Activated naive CD8-positive, alpha-beta T cell (primary cell): ENCODE data around the gene LARGE1.

Experiments used
- H3K27ac Mint-ChIP-seq: one replicate; pipeline ENCODE4 v1.8.0; 2021; ENCODE audit warnings: mixed read lengths
- H3K27me3 Mint-ChIP-seq: one replicate; pipeline ENCODE4 v1.8.0; 2021; ENCODE audit warnings: mixed read lengths
- H3K36me3 Mint-ChIP-seq: one replicate; pipeline ENCODE4 v1.8.0; 2021; ENCODE audit warnings: mixed read lengths
- H3K4me1 Mint-ChIP-seq: one replicate; pipeline ENCODE4 v1.8.0; 2021; ENCODE audit warnings: low read depth, mixed read lengths
- H3K4me3 Mint-ChIP-seq: one replicate; pipeline ENCODE4 v1.8.0; 2021; ENCODE audit warnings: mild to moderate bottlenecking, mixed read lengths
- H3K9me3 Mint-ChIP-seq: one replicate; pipeline ENCODE4 v1.8.0; 2021; ENCODE audit warnings: low read depth, mixed read lengths

Gene LARGE1

DNA sequence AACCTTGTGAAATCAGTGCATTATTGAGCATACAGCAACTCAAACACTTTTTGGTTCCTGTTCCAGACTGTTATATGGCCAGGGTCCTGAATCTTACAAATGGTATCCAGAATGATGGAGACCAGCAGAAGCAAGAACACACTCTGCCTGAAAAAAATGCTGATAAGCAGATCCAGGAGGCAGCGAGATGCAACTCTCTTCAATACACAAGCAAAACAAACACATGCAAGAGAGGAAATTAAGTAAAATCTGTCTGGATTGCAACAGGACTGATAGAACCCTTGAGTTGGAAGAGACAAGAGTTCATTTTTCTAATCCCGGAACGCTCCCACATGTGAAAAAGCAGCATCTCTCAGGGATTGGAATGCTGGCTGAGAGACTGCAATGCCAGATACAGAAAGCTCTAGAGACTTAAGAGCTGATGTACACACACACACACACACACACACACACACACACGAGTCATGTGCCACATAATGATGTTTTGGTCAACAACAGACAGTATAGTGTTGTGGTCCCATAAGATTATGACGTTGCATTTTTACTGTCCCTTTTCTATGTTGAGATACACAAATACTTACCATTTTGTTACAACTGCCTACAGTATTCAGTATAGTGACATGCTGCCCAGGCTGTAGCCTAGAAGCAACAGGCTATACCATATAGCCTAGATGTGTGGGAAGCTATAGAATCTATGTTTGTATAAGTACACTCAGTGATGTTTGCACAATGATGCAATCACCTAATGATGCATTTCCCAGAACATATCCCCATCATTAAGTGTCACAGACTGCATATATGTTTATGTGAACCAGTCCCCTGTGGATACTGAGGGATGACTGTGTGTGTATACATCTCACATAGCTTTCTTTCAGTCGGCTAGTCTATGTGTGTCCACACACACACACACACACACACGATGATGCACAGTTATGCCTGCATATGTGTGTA, 406.6 kb downstream of the LARGE1 start:
- H3K36me3 Mint-ChIP-seq = no peaks in the 10 kb centered on the region
- H3K4me1 Mint-ChIP-seq = no peaks in the 10 kb centered on the region
- no peaks in the 10 kb centered on the region for H3K27me3 Mint-ChIP-seq
- H3K9me3 Mint-ChIP-seq = no peaks in the 10 kb centered on the region
- H3K4me3 Mint-ChIP-seq = no peak overlapping the region
- H3K27ac Mint-ChIP-seq = no peak overlapping the region

DNA sequence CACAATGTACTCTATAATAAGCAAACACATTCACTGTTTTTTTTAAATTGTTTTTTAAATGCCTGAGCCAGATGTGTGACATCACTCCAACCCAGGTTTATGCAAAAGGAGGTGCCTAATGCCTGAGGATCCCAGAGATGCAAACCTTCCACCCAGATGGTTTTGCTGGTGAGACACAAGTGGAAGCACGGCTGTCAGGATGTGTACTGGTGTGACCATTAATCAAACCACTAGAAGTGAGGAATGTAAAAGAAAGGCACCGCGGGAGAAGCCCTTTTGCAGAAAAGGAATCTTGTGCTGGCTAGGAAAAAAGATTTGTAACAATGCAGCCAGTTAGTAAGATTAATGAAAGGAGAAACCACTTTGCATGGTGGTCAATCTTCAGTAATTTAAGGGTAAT, 407.4 kb downstream of the LARGE1 start:
- H3K27ac Mint-ChIP-seq = no peak overlapping the region
- no peaks in the 10 kb centered on the region for H3K27me3 Mint-ChIP-seq
- H3K4me3 Mint-ChIP-seq = no peak overlapping the region
- no peaks in the 10 kb centered on the region for H3K36me3 Mint-ChIP-seq
- H3K4me1 Mint-ChIP-seq = no peaks in the 10 kb centered on the region
- no peaks in the 10 kb centered on the region for H3K9me3 Mint-ChIP-seq

DNA sequence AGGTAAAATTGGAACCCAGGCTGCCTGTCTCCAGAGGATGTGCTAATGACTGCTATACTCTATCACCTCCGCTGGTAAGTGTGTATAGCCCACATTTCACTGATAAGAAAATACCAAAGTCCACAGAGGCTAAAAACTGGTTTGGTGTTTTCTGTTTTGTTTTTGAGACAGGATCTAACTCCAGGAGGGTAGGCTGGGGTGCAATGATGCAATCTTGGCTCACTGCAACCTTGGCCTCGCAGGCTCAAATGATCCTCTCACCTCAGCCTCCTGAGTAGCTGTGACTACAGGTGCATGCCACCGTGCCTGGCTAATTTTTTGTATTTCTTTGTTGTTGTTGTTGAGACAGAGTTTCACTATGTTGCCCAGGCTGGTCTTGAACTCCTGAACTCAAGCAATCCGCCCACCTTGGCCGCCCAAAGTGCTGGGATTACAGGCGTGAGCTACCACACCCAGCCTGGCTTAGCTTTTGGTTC, 409.8 kb downstream of the LARGE1 start:
- H3K36me3 Mint-ChIP-seq = no peaks in the 10 kb centered on the region

DNA sequence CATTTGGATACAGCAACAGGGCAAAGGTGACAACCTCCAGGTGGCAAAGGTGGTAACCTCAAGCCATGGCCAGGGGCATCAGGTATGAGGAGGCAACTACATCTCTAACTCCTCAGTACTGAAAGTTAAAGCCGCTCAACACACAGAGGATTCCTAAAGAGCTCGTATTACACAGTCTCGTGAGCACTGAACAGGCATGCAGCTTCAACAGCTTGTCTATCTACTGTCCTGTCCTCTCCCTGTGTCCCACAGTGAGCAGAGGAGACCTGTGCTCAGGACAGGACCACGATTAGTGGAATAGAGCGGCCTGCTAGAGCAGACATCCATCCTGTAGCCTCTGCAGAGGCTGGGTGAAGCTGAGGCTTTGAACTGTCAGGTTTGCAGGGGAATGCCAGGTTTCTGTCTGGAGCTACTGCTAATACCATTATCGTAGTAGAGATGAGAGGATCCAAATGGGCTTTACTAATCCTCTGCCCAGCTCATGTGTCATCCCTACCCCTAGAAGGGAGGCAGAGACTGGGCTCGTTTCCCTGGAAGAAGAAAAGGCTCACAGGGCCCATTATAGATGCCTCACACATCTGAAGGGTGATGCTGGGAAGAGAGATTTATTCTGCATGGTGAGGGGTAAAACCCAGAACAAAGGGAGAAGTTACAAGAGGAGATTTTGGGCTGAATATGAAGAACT, 415.2 kb downstream of the LARGE1 start:
- Mint-ChIP-seq H3K36me3 (no peaks in the 10 kb centered on the region), H3K4me1 (no peaks in the 10 kb centered on the region), H3K9me3 (no peaks in the 10 kb centered on the region), H3K4me3 (no peak overlapping the region), H3K27me3 (no peaks in the 10 kb centered on the region), H3K27ac (no peak overlapping the region)

More for the DNA sequence above, 409.8 kb downstream of the LARGE1 start:
- Mint-ChIP-seq H3K9me3 (no peaks in the 10 kb centered on the region), H3K4me1 (no peaks in the 10 kb centered on the region), H3K27ac (no peak overlapping the region), H3K4me3 (no peak overlapping the region), H3K27me3 (no peaks in the 10 kb centered on the region)

DNA sequence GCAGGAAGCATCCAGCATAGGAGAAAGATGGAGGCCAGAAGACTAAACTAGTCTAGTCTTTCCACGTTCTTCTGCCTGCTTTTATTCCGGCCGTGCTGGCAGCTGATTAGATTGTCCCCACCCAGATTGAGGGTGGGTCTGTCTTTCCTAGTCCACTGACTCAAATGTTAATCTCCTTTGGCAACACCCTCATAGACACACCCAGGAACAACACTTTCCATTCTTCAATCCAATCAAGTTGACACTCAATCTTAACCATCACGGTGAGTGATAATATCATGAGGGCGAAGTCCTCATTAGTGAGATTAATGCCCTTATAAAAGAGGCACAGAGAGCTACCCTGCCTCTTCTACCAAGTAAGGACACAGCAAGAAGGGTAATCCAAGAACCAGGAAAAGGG, 424.2 kb downstream of the LARGE1 start:
- Mint-ChIP-seq H3K9me3 (no peaks in the 10 kb centered on the region), H3K27ac (no peak overlapping the region), H3K4me3 (no peak overlapping the region), H3K36me3 (no peaks in the 10 kb centered on the region), H3K4me1 (peaks cover 9% of the 10 kb centered on the region), H3K27me3 (no peaks in the 10 kb centered on the region)

DNA sequence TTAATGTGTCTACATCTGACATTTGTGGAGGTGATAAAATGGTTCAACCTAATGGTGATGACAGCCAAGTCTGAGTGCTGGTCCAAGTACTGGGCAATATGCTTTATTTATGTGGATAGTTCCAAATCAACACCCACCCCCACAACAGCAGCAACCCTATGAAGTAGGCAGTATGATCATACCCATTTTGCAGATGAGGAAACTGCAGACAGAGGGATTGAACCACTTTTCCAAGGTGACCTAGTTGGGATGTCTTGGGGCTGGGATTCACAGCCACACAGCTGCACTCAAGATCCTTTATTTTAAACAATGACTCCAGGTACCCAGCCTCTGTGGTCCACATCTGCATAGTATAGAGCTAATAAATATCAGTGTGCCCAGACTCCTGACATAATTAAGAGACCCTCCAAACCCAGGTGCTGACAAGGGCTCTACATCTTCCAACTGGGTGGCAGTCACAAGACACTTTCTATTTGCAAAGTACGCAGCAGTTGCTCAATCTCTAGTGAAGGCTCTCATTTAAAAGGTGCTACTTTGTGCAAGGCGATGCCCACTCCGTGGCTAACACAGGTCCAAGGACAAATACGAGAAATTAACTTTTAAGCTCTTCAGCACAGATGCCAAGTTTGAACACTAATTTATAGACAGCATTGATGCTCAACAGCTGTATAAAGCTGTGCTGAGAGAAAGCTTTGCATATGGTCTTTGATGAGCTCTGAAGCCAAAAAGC, 426.6 kb downstream of the LARGE1 start:
- Mint-ChIP-seq H3K9me3 (peaks cover 5% of the 10 kb centered on the region), H3K4me3 (no peak overlapping the region), H3K27me3 (no peaks in the 10 kb centered on the region), H3K27ac (no peak overlapping the region), H3K4me1 (peaks cover 9% of the 10 kb centered on the region), H3K36me3 (no peaks in the 10 kb centered on the region)

DNA sequence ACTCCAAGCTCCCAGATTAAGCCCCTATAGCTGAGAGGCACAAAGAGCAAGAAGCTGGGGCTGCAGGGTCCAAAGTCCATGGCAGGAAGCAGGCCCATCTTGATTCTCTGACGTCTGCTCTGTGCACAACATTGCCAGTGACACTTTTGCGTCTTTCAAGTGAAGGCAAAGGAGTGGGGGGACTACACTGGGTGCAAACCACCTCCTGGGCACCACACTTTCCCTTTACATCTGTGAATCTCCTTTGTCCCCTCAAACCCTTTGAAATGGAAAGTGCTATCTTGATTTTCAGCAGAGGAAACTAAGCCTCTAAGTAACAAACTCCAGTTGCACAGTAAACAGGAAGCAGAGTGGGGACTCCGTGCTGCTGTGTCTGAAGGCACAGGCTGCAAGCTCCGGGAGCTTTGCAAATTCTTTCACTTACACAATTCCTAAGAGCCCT, 428.0 kb downstream of the LARGE1 start:
- Mint-ChIP-seq H3K4me1 (peaks cover 9% of the 10 kb centered on the region), H3K4me3 (peak overlapping the region; percentile 14), H3K9me3 (peaks cover 5% of the 10 kb centered on the region), H3K27ac (no peak overlapping the region), H3K27me3 (no peaks in the 10 kb centered on the region), H3K36me3 (no peaks in the 10 kb centered on the region)

DNA sequence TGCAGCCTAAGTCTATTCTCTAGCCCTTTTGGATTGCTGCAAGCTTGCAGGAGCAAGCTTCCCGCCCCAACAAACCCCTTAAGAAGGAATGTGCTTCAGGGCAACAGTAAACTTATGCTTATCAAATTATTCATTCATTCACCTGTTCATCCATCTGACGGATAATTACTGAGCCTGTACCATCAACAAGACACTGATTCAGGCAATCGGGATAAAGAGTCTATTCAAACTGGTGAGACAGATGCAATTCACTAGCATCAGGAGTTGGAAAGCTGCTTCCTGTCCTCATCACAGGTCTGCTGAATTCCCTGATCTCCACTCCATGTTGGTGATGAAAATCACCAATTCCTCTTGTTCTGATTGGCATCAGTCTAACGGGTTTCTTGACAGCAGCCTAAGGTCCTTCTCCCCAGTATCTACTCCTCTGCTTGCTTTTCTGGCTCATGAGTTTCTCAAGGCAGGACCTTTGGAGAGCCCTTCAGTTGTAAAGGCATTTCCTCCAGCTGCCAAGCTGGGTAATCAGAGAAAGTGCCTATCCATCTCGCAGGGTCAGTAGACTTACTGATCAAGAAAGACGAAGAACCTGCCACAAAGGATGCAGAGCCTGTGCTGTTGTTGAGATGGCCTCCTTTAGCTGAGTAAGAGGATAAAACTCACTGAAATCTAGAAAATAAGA, 433.1 kb downstream of the LARGE1 start:
- H3K27me3 Mint-ChIP-seq = peaks cover 3% of the 10 kb centered on the region
- H3K27ac Mint-ChIP-seq = no peak overlapping the region
- H3K9me3 Mint-ChIP-seq = peaks cover 5% of the 10 kb centered on the region
- H3K36me3 Mint-ChIP-seq = no peaks in the 10 kb centered on the region
- H3K4me1 Mint-ChIP-seq = peaks cover 2% of the 10 kb centered on the region
- no peak overlapping the region for H3K4me3 Mint-ChIP-seq

DNA sequence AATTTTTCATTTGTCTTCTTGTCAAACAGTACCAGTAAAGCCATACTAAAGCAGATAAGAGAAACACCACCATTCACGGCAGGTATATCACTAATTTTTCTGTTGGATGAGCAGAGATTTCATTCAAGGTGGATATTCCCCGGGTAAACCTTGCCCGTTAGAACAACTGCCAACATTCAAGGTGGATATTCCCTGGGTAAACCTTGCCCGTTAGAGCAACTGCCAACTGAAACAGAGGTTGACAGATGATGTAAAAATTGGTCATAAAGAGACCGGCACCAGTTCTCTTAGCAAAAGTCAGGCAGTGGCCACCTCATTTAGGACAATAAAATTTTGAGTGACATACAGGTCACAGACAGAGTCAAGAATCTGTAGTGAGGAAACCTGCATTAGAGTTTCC, 438.7 kb downstream of the LARGE1 start:
- Mint-ChIP-seq H3K4me3 (no peak overlapping the region), H3K4me1 (no peaks in the 10 kb centered on the region), H3K9me3 (no peaks in the 10 kb centered on the region), H3K27ac (no peak overlapping the region), H3K27me3 (peaks cover 3% of the 10 kb centered on the region), H3K36me3 (no peaks in the 10 kb centered on the region)

DNA sequence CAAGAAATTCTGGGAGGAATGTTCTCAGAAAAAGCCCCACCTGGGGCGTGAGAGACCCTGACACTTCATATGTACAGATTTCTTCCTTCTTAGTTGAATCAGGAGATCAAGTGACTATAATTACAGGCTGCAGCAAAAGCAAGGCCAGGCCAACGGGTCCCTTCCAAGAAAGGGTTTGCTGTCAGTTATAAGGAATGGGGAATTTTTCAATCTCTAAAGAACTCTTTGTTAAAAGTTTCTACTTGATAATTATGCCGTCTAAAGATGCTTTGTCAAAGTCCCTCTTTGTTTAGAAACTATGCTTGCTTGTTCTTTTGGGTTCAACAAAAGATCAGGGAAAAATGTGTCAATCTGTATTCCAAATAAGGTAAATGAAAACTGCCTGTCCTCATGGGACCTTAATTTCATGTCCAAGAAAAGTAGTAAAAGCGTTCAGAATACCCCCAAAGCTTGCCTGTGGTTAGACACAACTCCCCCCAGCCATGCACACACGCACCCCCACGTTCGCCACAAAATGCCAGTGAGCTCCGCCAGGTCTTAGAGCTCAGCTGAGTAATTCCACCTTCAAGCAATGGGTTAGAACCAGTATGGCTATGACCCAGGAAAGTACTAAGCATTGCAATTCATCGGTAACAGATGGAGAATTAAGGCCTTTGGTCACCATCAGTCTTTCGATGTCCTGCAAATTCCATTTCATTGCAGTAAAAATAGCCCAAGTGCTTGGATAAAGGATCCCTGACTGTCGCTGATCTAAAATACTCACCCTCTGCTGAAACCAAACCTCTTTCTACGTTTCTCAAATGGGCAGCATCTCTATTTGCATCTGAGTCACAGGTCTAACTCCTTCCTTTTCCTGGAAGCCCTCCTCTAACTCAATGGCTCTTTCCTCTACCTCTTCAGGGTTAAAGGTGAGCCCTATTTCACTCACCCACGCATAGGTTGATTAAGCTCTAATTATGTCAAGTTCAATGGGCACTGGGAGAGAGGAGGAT, 442.9 kb downstream of the LARGE1 start:
- no peaks in the 10 kb centered on the region for H3K4me1 Mint-ChIP-seq
- H3K4me3 Mint-ChIP-seq = no peak overlapping the region
- no peaks in the 10 kb centered on the region for H3K36me3 Mint-ChIP-seq
- no peaks in the 10 kb centered on the region for H3K9me3 Mint-ChIP-seq
- H3K27me3 Mint-ChIP-seq = no peaks in the 10 kb centered on the region
- no peak overlapping the region for H3K27ac Mint-ChIP-seq

DNA sequence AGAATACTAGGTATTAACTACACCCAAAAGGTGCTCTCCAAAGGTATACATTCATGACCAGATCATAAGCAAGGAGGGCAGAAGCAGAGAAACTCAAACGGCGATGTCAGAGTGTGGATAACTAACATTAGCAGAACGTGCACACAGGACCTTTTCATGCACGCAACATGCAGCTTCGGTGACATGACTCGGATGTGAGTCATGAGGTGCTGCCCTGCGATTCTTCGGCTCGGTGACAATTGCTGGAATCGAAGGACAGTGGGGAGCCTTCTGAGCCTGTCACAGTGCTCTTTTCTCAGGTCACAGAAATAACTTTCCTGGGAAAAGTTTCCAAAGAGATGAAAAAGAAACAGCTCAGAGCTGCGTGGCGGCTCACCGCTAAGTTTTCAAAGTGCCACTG, 443.6 kb downstream of the LARGE1 start:
- Mint-ChIP-seq H3K27me3 (no peaks in the 10 kb centered on the region), H3K9me3 (no peaks in the 10 kb centered on the region), H3K4me3 (no peak overlapping the region), H3K27ac (no peak overlapping the region), H3K36me3 (no peaks in the 10 kb centered on the region), H3K4me1 (no peaks in the 10 kb centered on the region)

DNA sequence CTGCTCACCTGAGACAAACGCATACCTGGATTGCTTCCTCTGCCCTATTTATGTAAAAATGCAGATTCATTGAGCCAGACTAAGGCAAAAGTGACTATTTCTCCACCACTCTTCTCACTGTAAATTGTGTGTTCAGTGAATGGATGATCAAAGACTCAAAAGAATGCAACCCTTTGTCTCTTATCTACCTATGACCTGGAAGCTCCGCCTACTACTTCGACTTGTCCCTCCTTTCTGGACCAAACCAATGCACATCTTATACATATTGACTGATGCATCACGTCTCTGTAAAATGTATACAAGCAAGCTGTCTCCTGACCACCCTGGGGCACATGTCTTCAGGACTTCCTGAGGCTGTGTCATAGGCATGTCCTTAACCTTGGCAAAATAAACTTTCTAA, 444.1 kb downstream of the LARGE1 start:
- Mint-ChIP-seq H3K4me3 (no peak overlapping the region), H3K27me3 (no peaks in the 10 kb centered on the region), H3K4me1 (no peaks in the 10 kb centered on the region), H3K36me3 (no peaks in the 10 kb centered on the region), H3K27ac (no peak overlapping the region), H3K9me3 (no peaks in the 10 kb centered on the region)

DNA sequence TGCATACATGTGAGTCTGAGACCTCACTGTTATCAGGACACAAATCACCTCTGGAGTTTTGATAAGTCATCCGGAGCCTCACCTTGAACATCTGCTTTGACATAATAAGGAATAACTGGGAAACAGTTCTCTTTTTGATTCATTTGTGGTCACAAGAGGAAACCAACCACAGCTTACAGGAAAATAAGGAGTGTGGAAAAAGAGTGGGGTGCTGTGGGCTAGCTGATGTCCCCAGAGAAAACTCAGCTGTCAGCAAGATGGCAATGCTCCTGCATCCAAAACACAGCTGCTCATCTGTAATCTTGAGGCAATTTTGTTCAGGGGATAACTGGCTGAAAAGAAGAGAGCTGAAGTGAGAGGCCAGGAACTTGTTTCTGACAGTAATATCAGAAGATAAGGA, 445.7 kb downstream of the LARGE1 start:
- H3K27me3 Mint-ChIP-seq = no peaks in the 10 kb centered on the region
- H3K9me3 Mint-ChIP-seq = peaks cover 3% of the 10 kb centered on the region
- no peaks in the 10 kb centered on the region for H3K4me1 Mint-ChIP-seq

More for the DNA sequence above, 445.7 kb downstream of the LARGE1 start:
- Mint-ChIP-seq H3K36me3 (no peaks in the 10 kb centered on the region), H3K27ac (no peak overlapping the region), H3K4me3 (no peak overlapping the region)
